ENCODE results near the gene ZBTB21. TPM values are rescaled to one million over a fixed set of nuclear protein-coding genes. Genes with fewer than 3 reads are reported as not detected.
"Not testable (repeated sequence)": the region's sequence is repeated elsewhere in the genome, so short reads cannot be mapped to it uniquely, and the experiment has no call there.

ZBTB21 gene
- total RNA-seq, 1 donor from 2014 or later, result 19.2 TPM

DNA sequence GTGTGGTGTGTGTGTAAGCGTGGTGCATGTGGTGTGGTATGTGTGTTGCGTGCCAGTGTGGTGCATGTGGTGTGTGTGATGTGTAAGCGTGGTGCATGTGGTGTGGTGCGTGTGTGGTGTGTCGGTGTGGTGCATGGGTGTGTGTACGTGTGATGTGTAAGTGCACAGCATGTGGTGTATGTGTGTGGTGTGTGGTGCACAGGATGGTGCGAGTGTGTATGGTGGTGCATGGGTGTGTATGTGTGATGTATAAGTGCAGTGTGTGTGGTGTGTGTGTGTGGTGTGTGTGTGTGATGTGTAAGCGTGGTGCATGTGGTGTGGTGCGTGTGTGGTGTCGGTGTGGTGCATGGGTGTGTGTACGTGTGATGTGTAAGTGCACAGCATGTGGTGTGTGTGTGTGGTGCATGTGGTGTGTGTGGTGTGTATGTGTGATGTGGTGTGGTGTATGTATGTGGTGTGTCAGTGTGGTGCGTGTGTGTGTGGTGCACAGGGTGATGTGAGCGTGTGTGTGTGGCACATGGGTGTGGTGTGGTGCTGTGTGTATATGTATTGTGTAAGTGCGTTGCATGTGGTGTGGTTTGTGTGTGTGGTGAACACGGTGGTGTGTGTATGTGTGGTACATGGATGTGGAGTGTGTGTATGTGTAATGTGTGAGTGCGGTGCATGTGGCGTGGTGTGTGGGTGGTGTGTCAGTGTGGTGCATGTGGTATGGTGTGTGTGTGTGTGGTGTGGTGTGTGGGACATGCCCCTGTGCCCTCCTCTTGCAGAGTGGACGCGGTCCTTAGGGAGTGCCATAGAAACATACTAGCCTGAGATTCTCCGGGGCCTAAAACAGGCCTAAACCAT, 55.3 kb downstream of the ZBTB21 start:
- intact Hi-C loops (cut with micrococcal nuclease), result no loop called here

- intact Hi-C loops (cut with micrococcal nuclease), result no loop called here
These were observed 56.1 kb downstream of the ZBTB21 start, which contains the start of gene C2CD2 for GRCh38 chr21:41953831-41954653. Gene C2CD2 (minus strand): TSS chr21:41954018. CDS start chr21:41953648, 370 bp downstream.

GRCh38 chr21:41953249-41953830, 56.8 kb downstream of the ZBTB21 start:
- intact Hi-C loops (cut with micrococcal nuclease), result no loop called here

GRCh38 chr21:41952568-41953248, 57.5 kb downstream of the ZBTB21 start:
- intact Hi-C loops (cut with micrococcal nuclease), result no loop called here

GRCh38 chr21:41951876-41952567, 58.1 kb downstream of the ZBTB21 start:
- intact Hi-C loops (cut with micrococcal nuclease), result no loop called here

- intact Hi-C loops (cut with micrococcal nuclease), result no loop called here
These were observed 59.2 kb downstream of the ZBTB21 start for GRCh38 chr21:41950941-41951351.

DNA sequence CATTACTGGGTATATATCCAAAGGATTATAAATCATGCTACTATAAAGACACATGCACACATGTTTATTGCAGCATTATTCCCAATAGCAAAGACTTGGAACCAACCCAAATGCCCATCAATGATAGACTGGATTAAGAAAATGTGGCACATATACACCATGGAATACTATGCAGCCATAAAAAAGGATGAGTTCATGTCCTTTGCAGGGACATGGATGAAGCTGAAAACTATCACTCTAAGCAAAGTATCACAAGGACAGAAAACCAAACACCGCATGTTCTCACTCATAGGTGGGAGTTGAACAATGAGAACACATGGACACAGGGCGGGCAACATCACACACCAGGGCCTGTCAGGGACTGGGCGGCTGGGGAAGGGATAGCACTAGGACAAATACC, 60.5 kb downstream of the ZBTB21 start:
- intact Hi-C loops (cut with micrococcal nuclease), result not testable (repeated sequence)

- intact Hi-C loops (cut with micrococcal nuclease), result no loop called here
These were observed 61.3 kb downstream of the ZBTB21 start for GRCh38 chr21:41948901-41949300.

DNA sequence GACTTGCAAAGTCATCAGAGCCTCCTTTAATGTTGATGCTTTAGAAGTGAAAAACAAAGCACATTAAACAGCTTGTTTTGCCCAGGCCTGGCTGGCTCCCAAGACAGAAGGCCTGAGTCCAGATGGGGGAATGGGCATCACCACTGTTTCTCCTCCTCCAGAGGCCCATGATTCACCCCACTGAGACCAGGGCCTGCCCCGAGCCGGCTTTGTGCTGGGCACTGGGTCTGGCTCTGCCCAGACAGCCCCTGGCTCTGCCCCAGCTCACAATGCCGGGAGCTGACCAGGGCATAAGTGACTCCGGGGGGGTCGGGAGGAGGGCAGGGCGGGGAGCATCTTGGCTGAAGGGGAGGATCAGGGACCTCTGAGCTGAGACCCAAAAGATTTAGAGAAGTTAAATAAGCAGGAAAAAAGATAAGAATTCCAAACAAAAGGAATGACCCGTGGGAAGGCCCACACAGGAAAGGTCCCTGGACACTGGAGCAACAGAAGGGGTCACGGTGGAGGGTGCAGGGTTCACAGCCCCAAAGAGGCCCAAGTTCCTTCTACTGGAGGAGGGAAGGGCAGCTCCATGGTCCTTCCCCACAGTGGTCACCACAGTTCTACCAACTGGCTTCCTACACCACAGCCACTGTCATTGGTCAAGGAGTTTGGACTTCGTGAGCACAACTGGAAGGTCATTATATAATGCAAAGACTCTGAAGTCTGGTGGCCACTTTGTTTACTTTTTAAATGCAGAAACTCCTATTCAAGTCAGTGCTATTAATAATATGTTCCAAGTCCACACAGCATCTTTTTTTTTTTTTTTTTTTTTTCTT, 61.9 kb downstream of the ZBTB21 start:
- intact Hi-C loops (cut with micrococcal nuclease), result no loop called here

DNA sequence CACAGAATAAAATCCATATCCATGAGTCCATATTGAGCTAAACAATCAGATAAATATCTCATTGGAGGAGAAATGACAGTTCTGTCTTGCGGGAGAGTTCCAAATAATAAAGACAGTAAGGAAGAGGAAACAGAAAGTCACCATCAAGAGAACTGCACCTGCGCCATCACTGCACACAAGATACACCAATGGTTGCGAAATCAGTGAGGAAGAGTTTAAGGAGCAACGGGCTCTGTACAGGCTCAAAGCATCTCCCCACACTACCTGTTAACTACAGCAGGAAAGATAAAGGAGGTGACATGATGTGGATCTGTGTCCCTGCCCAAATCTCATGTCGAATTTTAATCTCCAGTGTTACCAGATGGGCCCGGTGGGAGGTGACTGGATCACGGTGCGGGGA, 64.2 kb downstream of the ZBTB21 start:
- intact Hi-C loops (cut with micrococcal nuclease), result no loop called here

DNA sequence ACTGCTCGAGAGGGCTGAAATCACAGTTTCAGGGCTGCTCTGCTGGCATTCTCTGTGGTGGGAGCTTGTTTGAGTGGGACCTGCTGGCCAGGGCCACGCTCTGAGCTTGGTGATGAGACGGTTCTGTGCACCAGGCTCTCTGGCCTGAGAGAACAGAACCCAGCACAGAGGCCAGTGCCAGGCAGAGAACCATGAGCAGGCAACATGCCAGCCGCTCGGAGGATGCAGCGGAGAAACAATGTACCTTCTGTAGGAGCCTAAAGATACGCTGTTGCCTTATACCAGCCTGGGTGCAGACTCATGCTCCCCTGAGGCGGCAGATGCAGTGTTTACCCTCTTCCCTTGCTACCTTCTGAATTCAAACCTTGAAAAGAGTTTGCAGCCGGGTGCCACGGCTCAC, 66.3 kb downstream of the ZBTB21 start:
- intact Hi-C loops (cut with micrococcal nuclease), result no loop called here

GRCh38 chr21:41942457-41942856, 67.7 kb downstream of the ZBTB21 start:
- intact Hi-C loops (cut with micrococcal nuclease), result no loop called here

GRCh38 chr21:41941941-41942340, 68.2 kb downstream of the ZBTB21 start:
- intact Hi-C loops (cut with micrococcal nuclease), result no loop called here

DNA sequence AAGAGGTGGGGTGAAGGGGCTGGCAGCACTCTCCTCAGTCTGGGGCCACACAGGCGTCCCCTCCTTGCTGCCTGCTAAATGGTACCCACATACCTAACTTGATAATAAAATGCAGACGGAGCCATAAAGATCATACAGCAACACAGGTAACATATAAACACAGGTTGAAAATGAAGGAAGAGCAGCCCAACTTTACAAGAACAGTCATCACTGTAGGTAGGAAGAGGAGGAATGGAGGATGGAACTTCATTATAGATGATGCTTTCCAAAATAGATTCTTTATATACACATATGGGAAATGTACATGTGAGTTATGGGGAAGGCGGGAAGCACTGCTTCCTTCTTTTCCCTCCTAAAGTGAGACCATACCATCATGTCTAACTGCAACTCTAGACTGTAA, 69.7 kb downstream of the ZBTB21 start:
- intact Hi-C loops (cut with micrococcal nuclease), result no loop called here

- intact Hi-C loops (cut with micrococcal nuclease), result no loop called here
These were observed 70.8 kb downstream of the ZBTB21 start for GRCh38 chr21:41939391-41939790.

Other genes starting within 250 kb of the ZBTB21 start
- not detected in 2 replicates for gene RIPK4, start 243.3 kb downstream of the ZBTB21 start, total RNA-seq
- 11.8 and 14.9 TPM in 2 replicates for gene PRDM15, start 131.0 kb downstream of the ZBTB21 start, total RNA-seq
- gene C2CD2, start 56.3 kb downstream of the ZBTB21 start, total RNA-seq, result 5.3 and 6.5 TPM in 2 replicates
- 0.09 TPM in 2 replicates for gene UMODL1, start 61.0 kb upstream of the ZBTB21 start, total RNA-seq
- gene ABCG1, start 208.8 kb upstream of the ZBTB21 start, total RNA-seq, result 11.3 and 12.4 TPM in 2 replicates

Measured in T-helper 2 cell treated with Interferon-gamma antibody and Interleukin-4, amounts not matched to agents 100 ng/mL and 5 ng/mL, for 36 hours (primary cell).